Prostate gland (tissue), 2 donors: ENCODE results near the gene SLC17A6. TPM values are rescaled to one million over a fixed set of nuclear protein-coding genes. Genes with fewer than 3 reads are reported as not detected.

Experiments used
- DNase-seq: peaks from one replicate; pipeline ENCODE4 v3.0.0-alpha.2; 2019; ENCODE audit warnings: low spot score
- H3K27ac ChIP-seq, 2 donors: fragments of 200-600 bp; sonication (generic); 2 replicates each; pipeline ENCODE4 v1.5.1; 2017 to 2019
- H3K27me3 ChIP-seq: fragments of 200-600 bp; sonication (generic); replicated peaks from 2 replicates; pipeline ENCODE4 v1.5.1; 2019; ENCODE audit not compliant: insufficient read depth
- H3K36me3 ChIP-seq, 2 donors: fragments of 200-600 bp; sonication (generic); 1 replicate in 1 of 2; 2 replicates in 1 of 2; pipeline versions ENCODE4 v1.5.1 to v1.8.1; 2017 to 2019
- H3K4me1 ChIP-seq: fragments of 200-600 bp; sonication (generic); replicated peaks from 2 replicates; pipeline ENCODE4 v1.5.1; 2019
- H3K4me3 ChIP-seq, 2 donors: fragments of 200-600 bp; sonication (generic); 2 replicates each; pipeline ENCODE4 v1.5.1; 2017 to 2019
- H3K9me3 ChIP-seq: fragments of 200-600 bp; sonication (generic); 2 replicates; pipeline ENCODE4 v1.5.1; 2017
- CTCF ChIP-seq, 4 experiments: fragments of 200-600 bp in 2 of 4; fragments of 450-650 bp in 2 of 4; sonication (generic) in 2 of 4; IDR thresholded peaks; 1 replicate in 3 of 4; 2 replicates in 1 of 4; pipeline ENCODE4 v1.5.1; 2016 to 2019; ENCODE audit warnings: antibody characterized with exemption in 4 of 4, mild to moderate bottlenecking in 2 of 4, moderate library complexity in 2 of 4
- POLR2A ChIP-seq: fragments of 450-650 bp; IDR thresholded peaks from one replicate; pipeline ENCODE4 v1.6.1; 2016; ENCODE audit warnings: antibody characterized with exemption, mild to moderate bottlenecking
- POLR2AphosphoS5 ChIP-seq: sonication (generic); formaldehyde crosslinking; IDR thresholded peaks from one replicate; pipeline ENCODE4 v1.6.1; 2017; ENCODE audit warnings: antibody characterized with exemption
- WGBS: methylation state at CpG from one replicate; pipeline ENCODE4 v1.1.5; 2018; 5-methylcytosine and 5-hydroxymethylcytosine counted together
- intact Hi-C: fragments of 100-400 bp; cut with DNase I; formaldehyde crosslinking; loops from one replicate; pipeline ENCODE4 v1.14.2; 2022
- total RNA-seq, 2 donors: library from RNA; depleted of rRNA; stranded (reverse); fragments of >200 nt; gene quantifications; one replicate each; pipeline ENCODE4 v1.1.0, GENCODE V29; 2016

The SLC17A6 gene
- total RNA-seq, 2 donors from 2014 or later: not detected

- no peak for DNase-seq
- intact Hi-C loops: no loop called here
- no peaks in the 10 kb centered on the region for H3K4me1 ChIP-seq
- no peaks in the 10 kb centered on the region for H3K36me3 ChIP-seq
- TF ChIP-seq POLR2A (no peak), POLR2AphosphoS5 (no peak), CTCF (IDR thresholded peaks at IDR 0.05) (no peak)
- H3K4me3 ChIP-seq: no peak overlapping the region
- H3K27ac ChIP-seq: no peak overlapping the region
- peaks cover 18% of the 10 kb centered on the region for H3K27me3 ChIP-seq
- no peaks in the 10 kb centered on the region for H3K9me3 ChIP-seq
Observed at GRCh38 chr11:22336587-22336986, 1.6 kb upstream of the SLC17A6 start.

- intact Hi-C loops: no loop called here
Observed at GRCh38 chr11:22339611-22340010, 1.4 kb downstream of the SLC17A6 start.

DNA sequence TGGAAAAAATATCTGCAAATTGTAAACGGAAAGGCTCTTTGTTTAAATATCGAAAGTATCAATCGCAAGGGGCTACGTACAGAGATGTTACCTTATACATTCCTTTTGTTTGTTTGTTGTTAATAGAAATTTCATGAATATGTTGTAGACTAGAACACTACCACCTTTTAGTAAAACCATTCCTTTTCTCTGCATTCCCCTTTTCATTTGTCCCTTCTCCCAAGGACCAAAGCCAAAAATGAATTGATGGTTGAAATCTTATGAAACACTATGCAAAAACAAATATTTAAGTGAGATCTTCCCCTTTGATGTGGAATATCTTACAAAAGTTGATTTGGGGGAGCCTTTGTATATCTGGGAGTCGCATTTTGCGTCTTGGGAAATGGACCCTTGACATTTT lies 2.1 kb downstream of the SLC17A6 start:
- no peak overlapping the region for H3K27ac ChIP-seq
- intact Hi-C loops: no loop called here
- no peak for TF ChIP-seq POLR2AphosphoS5
- no peak for TF ChIP-seq POLR2A
- TF ChIP-seq CTCF (IDR thresholded peaks at IDR 0.05): no peak
- peaks cover 27% of the 10 kb centered on the region for H3K27me3 ChIP-seq
- H3K36me3 ChIP-seq: no peaks in the 10 kb centered on the region
- H3K9me3 ChIP-seq: no peaks in the 10 kb centered on the region
- no peak for DNase-seq
- 21% methylated on average over 6 of the region's 6 CpGs for WGBS
- H3K4me1 ChIP-seq: no peaks in the 10 kb centered on the region
- no peak overlapping the region for H3K4me3 ChIP-seq

More at GRCh38 chr11:22339611-22340010, 1.4 kb downstream of the SLC17A6 start:
- no peak for DNase-seq
- no peaks in the 10 kb centered on the region for H3K36me3 ChIP-seq
- no peak overlapping the region for H3K27ac ChIP-seq
- no peak overlapping the region for H3K4me3 ChIP-seq
- peaks cover 27% of the 10 kb centered on the region for H3K27me3 ChIP-seq
- WGBS: 7% methylated on average over 9 of the region's 9 CpGs
- TF ChIP-seq POLR2AphosphoS5 (no peak), POLR2A (no peak), CTCF (IDR thresholded peaks at IDR 0.05) (no peak)
- no peaks in the 10 kb centered on the region for H3K4me1 ChIP-seq
- H3K9me3 ChIP-seq: no peaks in the 10 kb centered on the region

GRCh38 chr11:22340701-22341587 lies 2.8 kb downstream of the SLC17A6 start:
- no peak for DNase-seq
- H3K27me3 ChIP-seq: peaks cover 27% of the 10 kb centered on the region
- WGBS: 7% methylated on average over 35 of the region's 40 CpGs

More at GRCh38 chr11:22340701-22341587, 2.8 kb downstream of the SLC17A6 start:
- no peak for TF ChIP-seq POLR2AphosphoS5
- no peak for TF ChIP-seq POLR2A
- no peak for TF ChIP-seq CTCF (IDR thresholded peaks at IDR 0.05)
- Histone ChIP-seq H3K4me3 (no peak overlapping the region), H3K4me1 (no peaks in the 10 kb centered on the region), H3K9me3 (no peaks in the 10 kb centered on the region), H3K27ac (no peak overlapping the region), H3K36me3 (no peaks in the 10 kb centered on the region)
- intact Hi-C loops: no loop called here
